NCI-H2029 treated with DMSO at 0.1 percent for 48 hours (cell line): Measurements from ENCODE around the gene NUP85.
A peak's percentile ranks its signal among the peaks of the same experiment; 100 is the strongest.
"Not testable (repeated sequence)": the region's sequence is repeated elsewhere in the genome, so short reads cannot be mapped to it uniquely, and the experiment has no call there.

Experiments
- DNase-seq: peaks from one replicate; lab custom pipeline; 2025; lab: John Stamatoyannopoulos, UW

The NUP85 gene, protein sequence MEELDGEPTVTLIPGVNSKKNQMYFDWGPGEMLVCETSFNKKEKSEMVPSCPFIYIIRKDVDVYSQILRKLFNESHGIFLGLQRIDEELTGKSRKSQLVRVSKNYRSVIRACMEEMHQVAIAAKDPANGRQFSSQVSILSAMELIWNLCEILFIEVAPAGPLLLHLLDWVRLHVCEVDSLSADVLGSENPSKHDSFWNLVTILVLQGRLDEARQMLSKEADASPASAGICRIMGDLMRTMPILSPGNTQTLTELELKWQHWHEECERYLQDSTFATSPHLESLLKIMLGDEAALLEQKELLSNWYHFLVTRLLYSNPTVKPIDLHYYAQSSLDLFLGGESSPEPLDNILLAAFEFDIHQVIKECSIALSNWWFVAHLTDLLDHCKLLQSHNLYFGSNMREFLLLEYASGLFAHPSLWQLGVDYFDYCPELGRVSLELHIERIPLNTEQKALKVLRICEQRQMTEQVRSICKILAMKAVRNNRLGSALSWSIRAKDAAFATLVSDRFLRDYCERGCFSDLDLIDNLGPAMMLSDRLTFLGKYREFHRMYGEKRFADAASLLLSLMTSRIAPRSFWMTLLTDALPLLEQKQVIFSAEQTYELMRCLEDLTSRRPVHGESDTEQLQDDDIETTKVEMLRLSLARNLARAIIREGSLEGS

DNA sequence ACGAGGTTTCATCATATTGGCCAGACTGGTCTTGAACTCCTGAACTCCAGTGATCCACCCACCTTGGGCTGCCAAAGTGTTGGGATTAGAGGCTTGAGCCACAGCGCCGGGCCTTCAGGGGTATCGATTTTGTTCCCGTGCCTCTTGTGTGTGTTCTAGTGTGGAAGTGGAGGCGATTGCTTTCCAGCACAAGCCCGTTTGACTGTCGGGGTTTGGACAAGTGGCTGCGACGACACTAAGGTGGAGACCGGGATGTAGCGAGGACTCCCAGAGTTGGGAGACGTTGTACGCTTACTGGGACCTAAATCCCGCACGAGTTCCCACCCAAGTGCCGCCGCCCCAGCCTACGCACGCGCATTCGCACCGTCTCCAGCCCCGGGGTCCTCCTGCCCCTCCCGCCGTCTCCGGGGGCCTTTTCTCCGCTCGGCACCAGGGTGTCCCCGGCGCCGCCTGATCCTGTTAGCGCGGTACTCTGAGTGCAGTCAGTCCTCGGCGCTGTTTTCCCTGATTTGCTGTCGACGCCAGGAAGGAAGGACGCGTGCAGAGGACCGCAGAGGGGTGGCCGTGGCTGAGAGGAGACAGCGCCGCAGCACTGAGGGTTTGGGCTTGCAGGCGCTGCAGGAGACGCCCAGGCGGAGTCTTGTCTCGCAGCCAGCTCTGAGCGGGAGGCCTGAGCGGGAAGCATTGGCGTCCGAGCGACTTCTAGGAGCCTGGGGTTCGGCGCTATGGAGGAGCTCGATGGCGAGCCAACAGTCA is at the start of gene NUP85:
Gene NUP85, plus strand, starts transcription at position 643 of the 756 bp plus-strand sequence. Its CDS starts 83 bp downstream, at position 726.
- peak; percentile 76 for DNase-seq

DNA sequence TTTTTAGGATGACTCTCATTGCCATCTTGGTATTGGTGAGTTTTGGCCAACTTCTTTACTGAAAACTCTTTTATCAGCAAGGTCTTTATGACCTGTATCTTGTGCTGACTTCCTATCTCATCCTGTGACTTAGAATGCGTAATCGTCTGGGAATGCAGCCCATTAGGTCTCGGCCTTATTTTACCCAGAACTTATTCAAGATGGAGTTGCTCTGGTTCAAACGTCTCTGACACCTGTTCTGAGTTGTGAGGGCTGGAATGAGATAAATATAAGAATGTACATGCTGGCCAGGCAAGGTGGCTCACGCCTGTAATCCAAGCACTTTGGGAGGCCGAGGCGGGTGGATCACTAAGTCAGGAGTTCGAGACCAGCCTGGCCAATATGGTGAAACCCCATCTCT is 47.0 kb upstream of the NUP85 start:
- DNase-seq: not testable (repeated sequence)

DNA sequence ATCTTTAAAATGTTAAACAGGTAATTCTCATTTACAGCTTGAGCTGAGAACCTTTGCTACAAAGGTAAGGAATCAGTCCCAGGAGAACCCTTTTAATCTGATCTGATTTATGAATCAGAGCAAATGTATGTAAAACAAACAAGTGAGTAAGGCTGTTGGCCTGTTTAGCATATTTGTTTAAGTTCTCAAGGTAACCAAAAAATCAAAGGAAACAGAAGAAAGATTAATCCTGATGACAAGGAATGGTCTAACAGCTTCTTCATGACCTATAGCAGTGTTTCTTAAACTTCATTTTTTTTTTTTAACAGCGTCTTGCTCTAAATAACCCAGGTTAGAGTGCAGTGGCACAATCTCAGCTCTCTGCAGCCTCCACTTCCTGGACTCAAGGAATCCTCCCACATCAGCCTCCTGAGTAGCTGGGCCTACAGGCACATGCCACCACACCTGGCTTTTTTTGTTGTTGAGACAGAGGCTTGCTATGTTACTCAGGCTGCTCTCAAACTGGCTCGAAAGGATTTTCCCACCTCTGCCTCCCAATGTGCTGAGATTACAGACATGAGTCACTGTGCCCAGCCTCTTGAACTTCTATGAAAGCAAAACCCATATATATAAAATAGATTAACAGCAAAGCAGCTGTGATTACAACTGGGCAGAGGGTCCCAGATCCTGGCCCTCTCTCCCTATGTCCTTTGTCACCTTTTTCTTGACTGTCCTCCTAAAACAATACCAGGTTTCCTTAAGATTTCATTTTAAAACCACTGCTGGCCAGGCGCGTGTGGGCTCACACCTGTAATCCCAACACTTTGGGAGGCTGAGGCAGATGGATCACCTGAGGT is 46.1 kb upstream of the NUP85 start:
- DNase-seq: no peak

DNA sequence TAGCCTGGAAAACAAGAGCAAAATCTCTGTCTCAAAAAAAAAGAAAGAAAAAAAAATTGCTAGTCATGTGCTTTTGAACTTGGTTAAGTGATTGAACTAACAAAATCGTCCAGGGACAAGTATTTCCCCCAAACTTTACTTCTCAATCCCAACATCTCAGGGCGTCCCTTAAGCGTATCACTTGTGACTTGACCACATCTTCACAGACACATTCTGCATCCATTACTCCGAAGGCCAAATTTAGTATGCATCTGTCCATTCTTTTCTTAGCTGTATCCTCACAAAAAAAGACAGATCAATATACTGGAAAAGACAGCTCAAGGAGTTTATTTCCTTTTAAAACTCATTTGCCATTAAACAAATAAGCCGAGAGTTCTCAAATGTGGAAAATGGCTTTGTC is 45.3 kb upstream of the NUP85 start:
- no peak for DNase-seq

DNA sequence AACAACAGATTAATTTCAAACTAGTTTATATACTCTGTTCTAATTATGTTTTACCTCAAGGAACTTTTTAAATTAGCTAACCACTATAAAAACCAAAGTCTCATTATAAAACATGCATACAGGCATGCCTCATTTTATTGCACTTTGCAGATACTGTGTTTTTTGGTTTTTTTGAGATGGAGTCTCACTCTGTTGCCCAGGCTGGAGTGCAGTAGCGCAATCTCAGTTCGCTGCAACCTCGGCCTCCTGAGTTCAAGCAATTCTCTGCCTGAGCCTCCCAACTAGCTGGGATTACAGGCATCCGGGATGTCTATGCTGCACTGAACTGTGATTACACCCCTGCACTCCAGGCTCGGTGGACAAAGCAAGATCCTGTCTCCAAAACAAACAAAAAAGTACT is 42.4 kb upstream of the NUP85 start:
- DNase-seq: no peak

DNA sequence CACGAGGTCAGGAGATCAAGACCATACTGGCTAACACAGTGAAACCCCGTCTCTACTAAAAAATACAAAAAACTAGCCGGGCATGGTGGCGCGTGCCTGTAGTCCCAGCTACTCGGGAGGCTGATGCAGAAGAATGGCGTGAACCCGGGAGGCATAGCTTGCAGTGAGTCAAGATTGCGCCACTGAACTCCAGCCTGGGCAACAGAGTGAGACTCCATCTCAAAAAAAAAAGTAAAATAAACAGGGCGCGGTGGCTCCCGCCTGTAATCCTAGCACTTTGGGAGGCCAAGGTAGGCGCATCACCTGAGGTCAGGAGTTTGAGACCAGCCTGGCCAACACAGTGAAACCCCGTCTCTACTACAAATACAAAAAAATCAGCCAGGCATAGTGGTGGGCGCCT is 40.9 kb upstream of the NUP85 start:
- not testable (repeated sequence) for DNase-seq

DNA sequence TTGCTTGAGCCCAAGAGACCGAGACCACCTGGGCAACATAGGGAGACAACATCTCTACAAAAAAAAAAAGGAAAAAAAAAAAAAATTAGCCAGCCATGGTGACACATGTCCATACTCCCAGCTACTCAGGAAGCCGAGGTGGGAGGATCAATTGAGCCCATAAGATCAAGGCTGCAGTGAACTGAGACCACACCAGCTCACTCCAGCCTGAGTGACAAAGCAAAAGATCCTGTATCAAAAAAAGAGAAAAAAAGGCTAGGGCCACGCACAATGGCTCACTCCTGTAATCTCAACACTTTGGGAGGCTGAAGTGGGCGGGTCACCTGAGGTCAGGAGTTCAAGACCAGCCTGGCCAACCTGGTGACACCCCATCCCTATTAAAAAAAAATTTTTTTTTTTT is 36.5 kb upstream of the NUP85 start:
- no peak for DNase-seq

DNA sequence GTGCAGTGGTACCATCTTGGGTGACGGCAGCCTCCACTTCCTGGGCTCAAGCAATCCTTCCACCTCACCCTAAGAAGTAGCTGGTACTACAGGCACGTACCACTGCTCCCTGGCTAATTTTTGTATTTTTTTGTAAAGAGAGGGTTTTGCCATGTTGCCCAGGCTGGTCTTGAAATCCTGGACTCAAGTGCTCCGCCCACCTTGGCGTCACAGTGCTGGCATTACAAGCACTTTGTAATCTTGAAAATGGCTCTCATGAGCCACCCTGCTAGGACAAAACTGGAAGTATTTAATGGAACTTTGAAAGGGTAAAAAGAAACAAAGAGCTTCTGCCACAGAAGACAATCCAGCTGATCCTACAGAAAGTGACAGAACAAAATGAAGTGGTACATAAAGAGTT is 32.0 kb upstream of the NUP85 start:
- DNase-seq: no peak

DNA sequence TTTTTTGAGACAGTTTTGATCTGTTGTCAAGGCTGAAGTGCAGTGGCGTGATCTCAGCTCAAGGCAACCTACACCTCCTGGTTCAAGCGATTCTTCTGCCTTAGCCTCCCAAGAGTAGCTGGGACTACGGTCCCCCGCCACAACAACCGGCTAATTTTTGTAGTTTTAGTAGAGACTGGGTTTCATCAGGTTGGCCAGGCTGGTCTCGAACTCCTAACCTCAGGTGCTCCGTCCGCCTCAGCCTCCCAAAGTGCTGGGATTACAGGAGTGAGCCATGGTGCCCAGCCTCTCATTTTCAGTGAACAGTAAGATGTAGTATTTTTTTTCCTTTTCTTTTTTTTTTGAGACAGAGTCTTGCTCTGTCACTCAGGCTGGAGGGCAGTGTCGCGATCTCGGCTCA is 30.5 kb upstream of the NUP85 start:
- DNase-seq: no peak

DNA sequence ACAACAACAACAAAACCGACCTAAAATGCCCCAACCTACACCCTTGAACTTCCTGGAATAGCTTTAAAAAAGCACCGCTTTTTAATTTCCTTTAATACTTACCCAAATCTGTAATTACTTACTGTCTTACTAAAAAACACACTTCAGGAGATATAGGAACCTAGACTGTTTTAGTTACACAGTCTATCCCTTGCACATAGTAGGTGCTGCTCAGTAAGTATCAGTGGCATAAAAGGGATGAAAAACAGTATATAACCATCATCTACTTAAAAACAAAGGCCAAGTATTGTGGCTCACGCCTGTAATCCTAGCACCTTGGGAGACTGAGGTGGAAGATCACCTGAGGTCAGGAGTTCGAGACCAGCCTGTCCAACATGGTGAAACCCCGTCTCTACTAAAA is 28.9 kb upstream of the NUP85 start:
- no peak for DNase-seq

DNA sequence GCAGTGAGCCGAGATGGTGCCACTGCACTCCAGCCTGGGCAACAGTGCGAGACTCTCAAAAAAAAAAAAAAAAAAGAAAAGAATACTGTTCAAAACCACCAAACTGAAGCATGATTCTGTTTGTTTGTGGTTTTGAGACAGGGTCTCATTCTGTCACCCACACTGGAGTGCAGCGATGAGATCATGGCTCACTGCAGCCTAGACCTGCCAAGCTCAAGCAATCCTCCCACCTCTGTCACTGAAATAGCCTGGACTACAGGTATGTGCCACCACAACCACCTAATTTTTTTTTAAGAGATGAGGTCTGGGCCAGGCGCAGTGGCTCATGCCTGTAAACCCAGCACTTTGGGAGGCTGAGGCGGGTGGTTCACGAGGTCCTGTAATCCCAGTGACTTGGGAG is 27.0 kb upstream of the NUP85 start:
- no peak for DNase-seq

DNA sequence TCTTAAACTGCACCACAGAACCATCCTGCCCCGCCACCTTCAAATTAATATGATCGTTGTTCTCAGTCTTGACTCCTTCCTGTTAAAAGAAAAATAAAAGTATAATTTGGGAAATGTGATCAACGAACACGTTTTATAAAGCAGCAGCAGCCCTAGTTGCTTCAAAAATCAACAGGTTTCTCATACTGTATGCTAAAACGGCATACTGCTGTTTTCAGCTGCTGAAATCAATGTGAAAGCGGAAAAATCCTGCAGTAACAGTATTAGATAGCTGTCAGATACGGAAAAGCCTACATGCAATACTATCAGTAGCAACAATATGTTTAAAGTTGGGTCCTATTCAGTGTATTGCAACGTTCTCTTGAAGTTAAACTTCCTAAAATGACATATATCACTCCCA is 24.4 kb upstream of the NUP85 start:
- no peak for DNase-seq

DNA sequence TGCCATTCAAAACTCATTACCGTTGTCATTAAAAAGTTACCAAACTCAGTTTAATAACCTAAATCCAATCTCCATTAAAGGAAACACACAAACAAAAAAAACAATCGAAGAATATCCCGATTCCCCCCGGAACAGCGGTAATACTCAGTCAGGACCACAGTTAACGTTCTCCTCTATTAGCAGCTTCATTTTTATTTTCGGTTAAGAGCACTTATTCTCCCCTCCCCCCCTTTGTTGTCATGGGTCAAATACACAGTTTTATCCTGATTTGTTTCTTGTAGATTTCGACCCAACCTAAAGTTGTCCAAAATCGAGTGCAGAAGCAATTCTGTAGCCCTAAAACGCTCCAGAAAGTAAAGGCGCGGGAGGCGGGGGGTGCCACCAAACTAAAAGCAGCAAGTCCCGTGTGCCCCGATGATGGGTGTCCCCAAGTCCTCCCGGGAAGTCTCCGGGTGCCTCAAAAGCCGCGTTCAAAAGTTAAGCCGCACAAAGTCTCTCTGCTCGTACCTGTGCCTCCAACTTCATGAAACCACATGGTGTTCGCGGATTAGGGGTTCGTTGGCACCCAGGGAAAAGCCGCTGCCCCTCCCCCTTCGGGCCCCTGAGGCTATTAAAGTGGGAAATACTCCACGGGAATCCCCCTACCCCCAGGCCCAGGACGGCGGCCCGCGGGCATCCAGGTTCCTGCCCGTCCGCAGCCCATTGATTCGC is 23.7 kb upstream of the NUP85 start:
- DNase-seq: no peak

DNA sequence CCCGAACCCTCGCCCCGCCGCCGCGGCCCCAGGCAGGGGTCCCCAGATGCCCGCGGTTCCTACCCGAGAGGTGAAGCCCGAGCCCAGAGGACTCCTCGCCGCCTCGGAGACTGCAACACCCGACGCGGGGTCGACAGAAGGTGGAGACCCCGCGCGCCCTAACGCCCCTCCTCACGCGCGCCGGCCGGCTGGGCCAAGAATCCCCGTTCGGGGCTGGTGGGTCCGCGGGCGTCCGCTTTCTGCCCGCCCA is 23.2 kb upstream of the NUP85 start:
- DNase-seq: no peak

DNA sequence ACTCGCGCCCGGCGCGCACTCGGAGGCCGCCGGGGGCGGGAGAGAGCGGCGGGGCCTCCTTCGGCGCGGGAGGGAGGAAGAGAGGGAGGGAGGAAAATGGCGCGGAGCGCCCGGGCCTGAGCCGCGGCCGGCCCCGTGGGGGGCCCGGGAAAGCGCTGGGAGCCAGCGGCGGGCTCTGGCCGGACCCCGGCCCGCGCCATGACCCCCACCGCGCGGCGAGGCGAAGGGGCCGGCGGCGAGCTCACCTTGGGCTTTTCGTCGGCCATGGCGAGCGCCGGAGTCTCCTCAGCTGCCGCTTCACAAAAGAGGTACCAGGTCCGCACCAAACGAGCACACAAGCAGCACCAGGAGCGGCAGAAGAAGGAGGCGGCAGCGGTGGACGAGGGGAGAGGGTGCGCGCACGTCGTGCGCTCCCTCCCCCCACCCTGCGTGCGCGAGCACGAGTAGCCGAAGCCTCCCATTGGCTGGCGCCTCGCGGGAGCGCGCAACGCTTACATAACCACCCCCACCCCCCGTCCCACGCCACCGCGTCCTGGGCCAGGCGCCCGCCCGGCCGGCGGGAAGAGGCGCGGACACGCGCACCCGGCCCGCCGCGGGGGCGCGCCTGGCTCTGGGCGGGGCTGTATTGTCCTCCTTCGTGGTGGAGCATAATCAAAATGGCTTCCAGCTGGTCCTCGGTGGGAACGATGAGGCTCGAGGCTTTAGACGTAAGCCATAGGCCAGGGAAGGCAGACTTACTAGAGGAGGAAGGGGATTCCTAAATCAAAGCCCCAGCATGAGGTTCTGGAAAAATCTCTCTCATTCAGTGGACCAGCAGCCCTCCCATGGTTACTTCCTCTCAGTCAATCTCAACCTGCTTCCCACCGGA is 22.7 kb upstream of the NUP85 start, which contains the start of gene SUMO2:
Gene SUMO2, minus strand, starts transcription at position 391 of the 868 bp plus-strand sequence. Its CDS starts 125 bp downstream, at position 266.
- peak; percentile 33 for DNase-seq

DNA sequence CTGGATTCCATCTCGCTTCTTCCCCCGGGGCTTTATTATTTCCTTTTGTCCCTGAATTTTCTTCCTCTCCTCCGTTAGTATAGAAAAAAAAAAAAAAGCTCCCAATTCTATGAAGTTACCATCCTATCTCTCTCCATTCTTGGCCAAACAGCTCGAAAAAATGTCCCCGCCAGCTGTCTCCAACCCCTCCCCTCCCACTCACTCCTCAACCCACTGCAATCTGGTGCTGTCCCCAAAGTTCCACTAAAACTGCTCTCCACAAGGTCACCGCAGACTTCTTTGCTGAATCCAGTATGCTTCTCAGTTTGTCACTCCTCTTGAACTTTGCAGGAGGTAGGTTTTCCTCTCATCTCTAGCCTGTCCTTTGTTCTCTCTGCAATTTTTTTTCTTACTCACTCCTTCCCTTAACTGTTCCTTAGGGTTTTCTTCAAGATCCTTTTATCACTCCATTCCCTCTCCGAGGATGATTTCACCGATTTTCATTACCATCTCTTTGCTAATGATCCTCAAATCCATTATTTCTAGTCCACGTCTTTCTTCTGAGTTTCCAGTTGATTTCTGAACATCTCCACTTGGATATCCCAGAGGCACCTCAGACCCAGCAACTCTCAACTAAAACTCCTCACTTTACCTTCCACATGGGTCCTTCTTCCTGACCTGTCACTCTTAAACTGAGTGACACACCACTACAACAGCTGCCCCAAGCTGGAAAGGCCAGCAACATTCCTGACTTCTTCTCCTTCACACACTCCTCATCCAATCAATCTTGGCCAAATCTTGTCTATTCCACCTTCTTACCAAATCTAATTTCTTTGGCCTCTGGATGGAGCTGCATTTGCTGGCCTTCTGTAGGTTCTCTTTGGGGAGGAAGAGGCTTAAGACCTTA is 21.2 kb upstream of the NUP85 start:
- DNase-seq: no peak

DNA sequence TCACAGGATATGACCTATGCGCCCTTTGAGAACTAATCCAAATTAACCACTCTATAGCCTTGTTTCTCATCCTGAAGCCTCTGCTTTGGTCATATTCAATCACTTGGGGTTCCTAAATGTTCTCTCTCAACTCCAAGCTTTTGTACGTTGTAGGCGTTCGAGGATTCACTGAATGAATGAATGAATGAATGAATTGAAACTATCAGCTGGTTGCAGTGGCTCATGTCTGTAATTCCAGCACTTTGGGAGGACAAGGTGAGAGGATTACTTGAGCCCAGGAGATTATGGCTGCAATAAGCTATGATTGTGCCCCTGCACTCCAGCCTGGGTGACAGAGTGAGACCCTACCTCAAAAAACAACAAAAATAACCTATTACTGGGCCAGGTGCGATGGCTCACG is 16.9 kb upstream of the NUP85 start:
- no peak for DNase-seq

DNA sequence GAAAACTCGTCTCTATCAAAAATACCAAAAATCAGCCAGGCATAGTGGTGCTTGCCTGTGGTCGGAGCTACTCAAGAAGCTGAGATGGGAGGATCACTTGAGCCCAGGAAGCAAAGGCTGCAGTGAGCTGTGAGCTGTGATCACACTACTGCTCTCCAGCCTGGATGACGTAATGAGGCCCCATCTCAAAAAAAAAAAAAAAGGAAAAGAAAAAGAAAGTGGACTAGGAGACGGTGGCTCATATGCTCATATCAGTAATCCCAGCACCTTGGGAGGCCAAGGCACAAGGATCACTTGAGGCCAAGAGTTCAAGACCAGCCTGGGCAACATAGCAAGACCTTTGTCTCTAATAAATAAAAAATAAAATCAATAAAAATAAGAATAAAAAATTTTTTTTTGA is 13.9 kb upstream of the NUP85 start:
- DNase-seq: no peak

DNA sequence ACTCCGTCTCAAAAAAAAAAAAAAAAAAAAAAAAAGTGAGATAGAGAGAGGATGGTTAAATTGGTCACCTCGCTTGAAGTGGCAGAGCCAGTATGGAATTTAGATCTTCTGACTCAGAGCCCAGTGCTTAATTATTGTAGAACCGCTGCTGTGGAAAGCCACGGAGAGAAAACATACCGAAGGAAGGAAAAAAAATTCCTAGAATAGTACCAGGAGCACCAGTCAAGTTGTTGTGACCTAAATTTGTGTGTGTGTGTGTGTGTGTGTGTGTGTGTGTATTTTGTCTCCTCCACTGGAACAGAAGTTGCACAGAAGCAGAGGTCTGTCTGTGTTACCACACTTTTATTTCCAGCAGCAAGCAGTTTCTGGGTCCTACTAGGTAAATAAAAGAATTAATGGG is 10.6 kb upstream of the NUP85 start:
- DNase-seq: no peak
